ENCODE data around the gene MOGAT3. TPM values are rescaled to one million over a fixed set of nuclear protein-coding genes. Genes with fewer than 3 reads are reported as not detected.
A peak's percentile ranks its signal among the peaks of the same experiment; 100 is the strongest.

MOGAT3 gene
- total RNA-seq, 1 experiment from 2014 or later, result 0.15 TPM

GRCh38 chr7:101208794-101209193 is 8.0 kb upstream of the MOGAT3 start:
- peaks cover 7 to 43% (median 19%) of the 10 kb centered on the region in 3 experiments; a peak in 6 of 7 replicates for H3K36me3 Mint-ChIP-seq (ENCODE audit: insufficient read depth in 1 of 3, low read depth in 3 of 3)
- Histone ChIP-seq H3K4me1 (ENCODE audit: insufficient read depth, low read length) (no peaks in the 10 kb centered on the region), H4K8ac (replicated peaks; ENCODE audit: insufficient read length, low read depth, low read length) (no peak overlapping the region), H2BK5ac (ENCODE audit: insufficient read length, low read length) (no peak overlapping the region), H3K4ac (ENCODE audit: low read depth, low read length) (no peak overlapping the region), H2AK5ac (ENCODE audit: insufficient read length, low read length) (no peak overlapping the region), H2BK12ac (ENCODE audit: insufficient read length, low read depth, low read length) (no peak overlapping the region), H3K27me3 (ENCODE audit: insufficient read depth, low read length) (no peaks in the 10 kb centered on the region), H3K56ac (ENCODE audit: insufficient read length, low read depth, low read length) (no peak overlapping the region), H3K4me2 (ENCODE audit: insufficient read depth, insufficient read length, low read length) (no peak overlapping the region), H2BK20ac (ENCODE audit: low read depth, low read length, poor library complexity, severe bottlenecking) (no peak overlapping the region), H3K14ac (ENCODE audit: insufficient read depth, low read length) (no peak overlapping the region), H4K91ac (ENCODE audit: insufficient read length, low read depth, low read length) (no peak overlapping the region), H3K9ac (ENCODE audit: extremely low read depth, insufficient read length, low read length) (no peak overlapping the region), H4K20me1 (ENCODE audit: control insufficient read depth, insufficient read depth, insufficient read length) (no peaks in the 10 kb centered on the region), H3K9me3 (ENCODE audit: control insufficient read depth, low read depth, low read length) (no peaks in the 10 kb centered on the region), H3K79me1 (ENCODE audit: insufficient read depth, low read depth, low read length, poor library complexity, severe bottlenecking) (no peaks in the 10 kb centered on the region), H3K23me2 (ENCODE audit: insufficient read length, low read depth, low read length, poor library complexity, severe bottlenecking) (no peaks in the 10 kb centered on the region), H2AFZ (ENCODE audit: low read length) (no peak overlapping the region), H3T11ph (ENCODE audit: low read length) (no peak overlapping the region), H3K27ac (ENCODE audit: insufficient read length, low read depth, low read length) (no peak overlapping the region), H2BK120ac (ENCODE audit: low read depth, low read length, poor library complexity, severe bottlenecking) (no peak overlapping the region), H4K5ac (ENCODE audit: insufficient read length, low read depth, low read length) (no peak overlapping the region), H2BK15ac (ENCODE audit: low read depth, low read length) (no peak overlapping the region), H3K18ac (ENCODE audit: insufficient read length, low read depth, low read length) (no peak overlapping the region), H3K79me2 (ENCODE audit: insufficient read depth, low read length) (no peaks in the 10 kb centered on the region), H3K23ac (ENCODE audit: insufficient read length, low read depth, low read length) (no peak overlapping the region)
- H3K27me3 Mint-ChIP-seq (ENCODE audit: low read depth), result no peaks in the 10 kb centered on the region; the same call in none of the 2 replicates
- no peaks in the 10 kb centered on the region for H3K4me1 Mint-ChIP-seq
- TF ChIP-seq CTCF (conservative IDR thresholded peaks at IDR 0.05), result no peak
- WGBS (ENCODE audit: extremely low coverage, insufficient read length, low lambda C conversion rate), result no CpG with 5 or more reads among the region's 14 CpGs
- H3K27ac Mint-ChIP-seq, result peak overlapping the region in 1 of 3 experiments; percentile 57; a peak in 1 of 7 replicates
- H3K9me3 Mint-ChIP-seq, result no peaks in the 10 kb centered on the region
- DNase-seq, result no peak
- H3K4me3 Mint-ChIP-seq, result no peak overlapping the region
